CD14-positive monocyte (primary cell): ENCODE results near the gene ZBTB7A. TPM values are rescaled to one million over a fixed set of nuclear protein-coding genes. Genes with fewer than 3 reads are reported as not detected.
A peak's percentile ranks its signal among the peaks of the same experiment; 100 is the strongest.

ENCODE experiments used
- DNase-seq, 3 donors: peaks; one replicate each; pipeline ENCODE4 v3.0.0-alpha.2; 2011 to 2022
- H2AFZ ChIP-seq: 2 replicates; pipeline ENCODE4 v1.6.0; 2012; ENCODE audit warnings: mild to moderate bottlenecking, low read depth, low read length, inconsistent platforms; ENCODE audit not compliant: insufficient read depth, poor library complexity, severe bottlenecking
- H3K27ac ChIP-seq, 2 donors: 1 replicate in 1 of 2; 2 replicates in 1 of 2; pipeline ENCODE4 v1.5.1; 2012 to 2013; ENCODE audit warnings: low read length in 2 of 2, control low read depth in 1 of 2, inconsistent platforms in 1 of 2, low read depth in 1 of 2, mild to moderate bottlenecking in 1 of 2
- H3K27me3 ChIP-seq, 2 donors: one replicate each; pipeline versions ENCODE4 v1.6.0 to v1.6.1; 2011 to 2013; ENCODE audit warnings: low read length in 2 of 2; ENCODE audit not compliant: control insufficient read depth in 2 of 2, insufficient read depth in 2 of 2
- H3K36me3 ChIP-seq, 2 donors: replicated peaks in 1 of 2; 1 replicate in 1 of 2; 2 replicates in 1 of 2; pipeline versions ENCODE4 v1.5.1 to v1.6.1; 2012 to 2013; ENCODE audit warnings: low read length in 2 of 2, control low read depth in 1 of 2, inconsistent platforms in 1 of 2, mild to moderate bottlenecking in 1 of 2; ENCODE audit not compliant: insufficient read depth in 2 of 2, control insufficient read depth in 1 of 2
- H3K4me1 ChIP-seq, 2 donors: 1 replicate in 1 of 2; 2 replicates in 1 of 2; pipeline versions ENCODE4 v1.5.1 to v1.6.1; 2012 to 2013; ENCODE audit warnings: low read length in 2 of 2, control low read depth in 1 of 2, inconsistent platforms in 1 of 2, mild to moderate bottlenecking in 1 of 2, moderate library complexity in 1 of 2; ENCODE audit not compliant: insufficient read depth in 2 of 2, control insufficient read depth in 1 of 2
- H3K4me2 ChIP-seq: replicated peaks from 2 replicates; pipeline ENCODE3; 2012; ENCODE audit warnings: low read length, moderate library complexity, mild to moderate bottlenecking; ENCODE audit not compliant: poor library complexity, severe bottlenecking; ENCODE audit errors: extremely low read depth
- H3K4me3 ChIP-seq, 3 experiments: fragments of 200-600 bp in 1 of 3; sonication (generic) in 1 of 3; replicated peaks in 1 of 3; 1 replicate in 2 of 3; 2 replicates in 1 of 3; pipeline ENCODE4 v1.5.1; 2011 to 2013; ENCODE audit warnings: low read length in 3 of 3, mild to moderate bottlenecking in 3 of 3, control low read depth in 2 of 3, low read depth in 2 of 3, inconsistent platforms in 1 of 3, moderate library complexity in 1 of 3
- H3K79me2 ChIP-seq: 2 replicates; pipeline ENCODE4 v1.6.0; 2012; ENCODE audit warnings: mild to moderate bottlenecking, control low read depth, inconsistent platforms, low read length, moderate library complexity; ENCODE audit not compliant: insufficient read depth
- H3K9ac ChIP-seq: 2 replicates; pipeline ENCODE4 v1.6.0; 2017; ENCODE audit warnings: low read length, mild to moderate bottlenecking; ENCODE audit not compliant: insufficient read depth, poor library complexity, severe bottlenecking
- H3K9me3 ChIP-seq, 2 donors: replicated peaks in 1 of 2; 1 replicate in 1 of 2; 2 replicates in 1 of 2; pipeline versions ENCODE4 v1.5.1 to v1.6.1; 2012 to 2013; ENCODE audit warnings: low read length in 2 of 2, control low read depth in 1 of 2; ENCODE audit not compliant: control insufficient read depth in 1 of 2, insufficient read depth in 1 of 2
- H4K20me1 ChIP-seq: 2 replicates; pipeline ENCODE4 v1.6.0; 2012; ENCODE audit warnings: mild to moderate bottlenecking, low read length, control low read depth, moderate library complexity; ENCODE audit not compliant: insufficient read depth
- H3K27ac Mint-ChIP-seq, 7 donors: one replicate each; pipeline ENCODE4 v1.8.0; 2020; ENCODE audit warnings: mild to moderate bottlenecking in 7 of 7, mixed read lengths in 7 of 7, moderate library complexity in 6 of 7, inconsistent platforms in 2 of 7
- H3K27me3 Mint-ChIP-seq, 3 donors: one replicate each; pipeline ENCODE4 v1.8.0; 2021 to 2022; ENCODE audit warnings: low read depth in 3 of 3, mild to moderate bottlenecking in 3 of 3, mixed read lengths in 3 of 3, moderate library complexity in 3 of 3, inconsistent platforms in 1 of 3
- H3K36me3 Mint-ChIP-seq, 2 donors: one replicate each; pipeline ENCODE4 v1.8.0; 2020; ENCODE audit warnings: mixed read lengths in 2 of 2, inconsistent platforms in 1 of 2, mild to moderate bottlenecking in 1 of 2
- H3K4me1 Mint-ChIP-seq: one replicate; pipeline ENCODE4 v1.8.0; 2020; ENCODE audit warnings: mild to moderate bottlenecking, mixed read lengths
- H3K4me3 Mint-ChIP-seq, 2 donors: one replicate each; pipeline ENCODE4 v1.8.0; 2020; ENCODE audit warnings: mild to moderate bottlenecking in 2 of 2, mixed read lengths in 2 of 2, moderate library complexity in 1 of 2
- H3K9me3 Mint-ChIP-seq, 7 donors: one replicate each; pipeline ENCODE4 v1.8.0; 2020 to 2022; ENCODE audit warnings: mixed read lengths in 7 of 7, mild to moderate bottlenecking in 6 of 7, moderate library complexity in 6 of 7, inconsistent platforms in 2 of 7
- CTCF ChIP-seq: fragments of 200-600 bp; IDR thresholded peaks from one replicate; pipeline ENCODE4 v1.8.0; 2022; ENCODE audit warnings: antibody characterized with exemption, mild to moderate bottlenecking
- WGBS: methylation state at CpG from one replicate; pipeline ENCODE4 v1.1.5; 2013; ENCODE audit warnings: missing lambda C conversion rate; ENCODE audit not compliant: insufficient coverage; 5-methylcytosine and 5-hydroxymethylcytosine counted together
- intact Hi-C, 2 donors: fragments of 100-400 bp; cut with micrococcal nuclease; formaldehyde crosslinking; loops; one replicate each; pipeline versions ENCODE4 v1.15.0 to v1.15.1; 2023
- polyA plus RNA-seq, 3 donors: library from polyadenylated mRNA; depleted of rRNA in 1 of 3; unstranded in 2 of 3; stranded (reverse) in 1 of 3; fragments of 300-500 nt in 2 of 3; fragments of >200 nt in 1 of 3; fragmentation: Illumina TruSeq in 2 of 3; gene quantifications; 1 replicate in 2 of 3; 2 replicates in 1 of 3; pipeline ENCODE4 v1.2.3, GENCODE V29; 2012 to 2021

The ZBTB7A gene
- polyA plus RNA-seq, 3 donors = 18.0 to 31.5 (median 20.2) TPM

GRCh38 chr19:4032436-4032835 is 34.3 kb downstream of the ZBTB7A start:
- Histone ChIP-seq H3K9ac (no peak overlapping the region), H4K20me1 (peaks cover 57% of the 10 kb centered on the region), H3K79me2 (peaks cover 2% of the 10 kb centered on the region), H3K4me3 (no peak overlapping the region), H3K4me2 (no peak overlapping the region), H2AFZ (no peak overlapping the region), H3K36me3 (peaks cover 62 to 87% of the 10 kb centered on the region in 2 donors), H3K27me3 (no peaks in the 10 kb centered on the region), H3K27ac (no peak overlapping the region), H3K9me3 (no peaks in the 10 kb centered on the region), H3K4me1 (peaks cover 9 to 11% of the 10 kb centered on the region in 2 donors)
- DNase-seq = no peak
- TF ChIP-seq CTCF = no peak
- intact Hi-C loops = loop anchor here in 1 of 2 donors (5.0 kb wide), 1 partner anchor 55 kb away; no protein-coding TSS in a partner anchor
- Mint-ChIP-seq H3K27ac (peak overlapping the region in 1 of 7 donors; percentile 24), H3K4me1 (peaks cover 5% of the 10 kb centered on the region), H3K4me3 (no peak overlapping the region), H3K27me3 (peaks cover 0 to 2% (median 0%) of the 10 kb centered on the region in 3 donors), H3K9me3 (no peaks in the 10 kb centered on the region), H3K36me3 (peaks cover 13 to 46% of the 10 kb centered on the region in 2 donors)
- WGBS = 95% methylated on average over 16 of the region's 16 CpGs

DNA sequence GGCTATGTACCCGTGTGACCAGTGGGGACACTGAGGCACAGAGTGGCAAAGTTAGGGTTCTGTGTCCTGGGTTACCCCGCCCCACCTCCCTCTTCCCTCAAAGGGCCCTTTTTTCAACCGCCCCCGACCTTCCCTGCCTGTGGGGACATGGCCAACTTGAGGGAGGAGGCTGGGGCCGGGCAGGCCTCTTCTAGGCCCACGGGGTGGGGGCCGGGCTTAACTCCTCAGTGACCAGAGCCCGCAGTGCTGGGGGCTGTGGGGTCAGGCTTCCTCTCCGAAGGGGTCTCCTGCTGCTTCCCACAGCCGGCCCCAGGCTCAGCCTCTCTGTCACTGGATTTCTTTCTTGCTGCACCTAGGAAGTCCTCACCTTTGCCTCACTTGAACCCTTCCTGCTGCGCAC is 35.3 kb downstream of the ZBTB7A start:
- no peaks in the 10 kb centered on the region for H3K79me2 ChIP-seq
- peaks cover 0 to 2% (median 1%) of the 10 kb centered on the region in 3 donors for H3K27me3 Mint-ChIP-seq
- no peak for DNase-seq
- no peak overlapping the region for H3K27ac Mint-ChIP-seq
- intact Hi-C loops = loop anchor here in 1 of 2 donors (5.0 kb wide), 1 partner anchor 56 kb away; no protein-coding TSS in a partner anchor
- TF ChIP-seq CTCF = no peak
- H3K4me1 ChIP-seq = peaks cover 9 to 11% of the 10 kb centered on the region in 2 donors
- no peak overlapping the region for H3K27ac ChIP-seq
- 91% methylated on average over 6 of the region's 11 CpGs for WGBS
- peaks cover 5% of the 10 kb centered on the region for H3K4me1 Mint-ChIP-seq
- no peak overlapping the region for H3K4me2 ChIP-seq
- H2AFZ ChIP-seq = no peak overlapping the region
- peaks cover 0 to 1% (median 0%) of the 10 kb centered on the region in 7 donors for H3K9me3 Mint-ChIP-seq
- no peak overlapping the region for H3K9ac ChIP-seq
- H3K36me3 Mint-ChIP-seq = peaks cover 16 to 55% of the 10 kb centered on the region in 2 donors
- no peak overlapping the region for H3K4me3 Mint-ChIP-seq
- H4K20me1 ChIP-seq = peaks cover 48% of the 10 kb centered on the region
- no peaks in the 10 kb centered on the region for H3K27me3 ChIP-seq
- H3K4me3 ChIP-seq = no peak overlapping the region
- no peaks in the 10 kb centered on the region for H3K9me3 ChIP-seq
- H3K36me3 ChIP-seq = peaks cover 56 to 82% of the 10 kb centered on the region in 2 donors
